B cell (primary cell): ENCODE results near the gene MARK4. TPM values are rescaled to one million over a fixed set of nuclear protein-coding genes. Genes with fewer than 3 reads are reported as not detected.

Experiments
- ATAC-seq: fragments of 200-7000 bp; cut with Tn5 transposase; one replicate; pipeline ENCODE4 v1.10.0; 2021; ENCODE audit warnings: low read depth, mild to moderate bottlenecking, moderate number of reproducible peaks, moderate library complexity
- CTCF ChIA-PET: fragments of 350-600 bp; sonication (Branson Sonifier 250); formaldehyde crosslinking; loops from one replicate; lab custom pipeline; 2021; ENCODE audit warnings: antibody characterized with exemption, inconsistent platforms; lab: Charles Lee
- POLR2A ChIA-PET: fragments of 350-600 bp; sonication (Branson Sonifier 250); formaldehyde crosslinking; loops from one replicate; lab custom pipeline; 2021; ENCODE audit warnings: antibody characterized with exemption; lab: Charles Lee
- DNase-seq: peaks from one replicate; pipeline ENCODE4 v3.0.0; 2013
- H2AFZ ChIP-seq: 2 replicates; pipeline ENCODE4 v1.6.1; 2012; ENCODE audit warnings: mild to moderate bottlenecking, low read depth, low read length; ENCODE audit not compliant: insufficient read depth, poor library complexity, severe bottlenecking
- H3K27ac ChIP-seq, 2 donors: 1 replicate in 1 of 2; 2 replicates in 1 of 2; pipeline ENCODE4 v1.5.1; 2012 to 2013; ENCODE audit warnings: low read length in 2 of 2, mild to moderate bottlenecking in 2 of 2, moderate library complexity in 1 of 2
- H3K27me3 ChIP-seq, 4 experiments: fragments of 200-600 bp in 1 of 4; sonication (generic) in 1 of 4; replicated peaks in 1 of 4; 1 replicate in 2 of 4; 2 replicates in 2 of 4; pipeline versions ENCODE4 v1.6.1 to v1.7.0; 2013 to 2016; ENCODE audit warnings: low read length in 3 of 4, mild to moderate bottlenecking in 2 of 4, mixed read lengths in 1 of 4, moderate library complexity in 1 of 4; ENCODE audit not compliant: insufficient read depth in 4 of 4, control insufficient read depth in 3 of 4; ENCODE audit errors: control extremely low read depth in 1 of 4
- H3K36me3 ChIP-seq, 2 experiments: replicated peaks in 1 of 2; 1 replicate in 1 of 2; 2 replicates in 1 of 2; pipeline versions ENCODE4 v1.6.1 to v1.7.1; 2013; ENCODE audit warnings: low read length in 1 of 2; ENCODE audit not compliant: insufficient read depth in 2 of 2, control insufficient read depth in 1 of 2; ENCODE audit errors: control extremely low read depth in 1 of 2, extremely low read depth in 1 of 2
- H3K4me1 ChIP-seq, 2 donors: fragments of 200-600 bp in 1 of 2; sonication (generic) in 1 of 2; 1 replicate in 1 of 2; 2 replicates in 1 of 2; pipeline versions ENCODE4 v1.5.1 to v1.6.1; 2013 to 2017; ENCODE audit warnings: low read length in 2 of 2; ENCODE audit not compliant: control insufficient read depth in 2 of 2, insufficient read depth in 2 of 2
- H3K4me2 ChIP-seq: replicated peaks from 2 replicates; pipeline ENCODE3; 2012; ENCODE audit warnings: mild to moderate bottlenecking, low read depth, low read length; ENCODE audit not compliant: poor library complexity, severe bottlenecking
- H3K4me3 ChIP-seq, 5 experiments: fragments of 200-600 bp in 1 of 5; sonication (generic) in 1 of 5; 1 replicate in 3 of 5; 2 replicates in 2 of 5; pipeline versions ENCODE4 v1.5.1 to v1.7.0; 2011 to 2016; ENCODE audit warnings: low read length in 4 of 5, mild to moderate bottlenecking in 4 of 5, low read depth in 2 of 5, control low read depth in 1 of 5, moderate library complexity in 1 of 5; ENCODE audit not compliant: insufficient read depth in 1 of 5; ENCODE audit errors: control extremely low read depth in 1 of 5, extremely low read depth in 1 of 5
- H3K79me2 ChIP-seq: fragments of 200-600 bp; sonication (generic); one replicate; pipeline ENCODE4 v1.6.0; 2016; ENCODE audit warnings: low read length; ENCODE audit not compliant: control insufficient read depth, insufficient read depth
- H3K9ac ChIP-seq: fragments of 200-600 bp; sonication (generic); 2 replicates; pipeline ENCODE4 v1.6.1; 2017; ENCODE audit warnings: mild to moderate bottlenecking, low read length, moderate library complexity
- H3K9me3 ChIP-seq, 3 donors: one replicate each; pipeline versions ENCODE4 v1.6.1 to v1.7.1; 2013; ENCODE audit warnings: low read length in 2 of 3; ENCODE audit not compliant: control insufficient read depth in 2 of 3, insufficient read depth in 1 of 3; ENCODE audit errors: control extremely low read depth in 1 of 3
- H4K20me1 ChIP-seq: 2 replicates; pipeline ENCODE4 v1.6.0; 2012; ENCODE audit warnings: mild to moderate bottlenecking, low read length; ENCODE audit not compliant: insufficient read depth, control insufficient read depth, poor library complexity, severe bottlenecking
- H3K27ac Mint-ChIP-seq: one replicate; pipeline ENCODE4 v1.8.0; 2021; ENCODE audit warnings: mixed read lengths
- H3K27me3 Mint-ChIP-seq: one replicate; pipeline ENCODE4 v1.8.0; 2021; ENCODE audit warnings: mixed read lengths
- H3K4me1 Mint-ChIP-seq: one replicate; pipeline ENCODE4 v1.8.0; 2021; ENCODE audit warnings: mixed read lengths
- H3K4me3 Mint-ChIP-seq: one replicate; pipeline ENCODE4 v1.8.0; 2021; ENCODE audit warnings: mixed read lengths
- H3K9me3 Mint-ChIP-seq: one replicate; pipeline ENCODE4 v1.8.0; 2022; ENCODE audit warnings: mixed read lengths; ENCODE audit not compliant: insufficient read depth
- CTCF ChIP-seq: fragments of 200-600 bp; IDR thresholded peaks from one replicate; pipeline ENCODE4 v1.8.0; 2022; ENCODE audit warnings: antibody characterized with exemption, mild to moderate bottlenecking
- EZH2 ChIP-seq: IDR thresholded peaks from 2 replicates; pipeline ENCODE4 v1.6.1; 2012; ENCODE audit warnings: borderline replicate concordance, low read depth, mild to moderate bottlenecking, moderate library complexity, low read length; ENCODE audit not compliant: insufficient read depth, poor library complexity, severe bottlenecking
- WGBS: methylation state at CpG from one replicate; pipeline ENCODE4 v1.1.5; 2013; ENCODE audit warnings: missing lambda C conversion rate; ENCODE audit not compliant: insufficient coverage; 5-methylcytosine and 5-hydroxymethylcytosine counted together
- intact Hi-C: fragments of 100-400 bp; cut with micrococcal nuclease; formaldehyde crosslinking; loops from one replicate; pipeline ENCODE4 v1.10.0; 2022
- polyA plus RNA-seq: library from polyadenylated mRNA; depleted of rRNA; stranded (reverse); fragments of >200 nt; gene quantifications from 2 replicates; pipeline ENCODE4 v1.2.3, GENCODE V29; 2012
- total RNA-seq, 2 donors: library from RNA; stranded (reverse); fragments of 120-200 nt in 1 of 2; gene quantifications; 1 replicate in 1 of 2; 2 replicates in 1 of 2; pipeline versions ENCODE4 v1.2.3 to v1.2.4, GENCODE V29; 2013 to 2022

The MARK4 gene
- total and polyA plus RNA-seq, 2 donors (not counting 1 experiment from before 2014, with no cell fraction given), result 13.5 to 36.2 TPM

DNA sequence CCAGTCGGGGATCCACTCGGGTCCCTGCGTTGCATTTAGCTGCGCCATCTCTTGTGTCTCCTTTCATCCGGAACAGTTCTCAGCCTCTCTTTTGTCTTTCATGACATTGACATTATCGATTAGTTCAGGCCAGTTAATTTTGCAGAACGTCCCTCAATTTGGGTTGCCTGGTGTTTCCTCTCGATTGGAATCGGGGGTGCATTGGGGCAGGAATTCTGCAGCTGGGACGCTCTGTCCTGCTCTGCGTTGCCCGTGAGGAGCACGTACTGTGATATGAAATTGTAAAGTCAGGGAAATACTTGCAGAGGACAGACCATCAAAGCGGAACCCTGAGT is 22.4 kb downstream of the MARK4 start:
- H3K4me3 ChIP-seq, result no peak overlapping the region
- ATAC-seq (no peak), DNase-seq (no peak)
- intact Hi-C loops, result no loop called here
- CTCF ChIA-PET, result no interaction called here
- Mint-ChIP-seq H3K4me3 (no peak overlapping the region), H3K27me3 (no peaks in the 10 kb centered on the region), H3K4me1 (no peaks in the 10 kb centered on the region), H3K27ac (no peak overlapping the region), H3K9me3 (no peaks in the 10 kb centered on the region)
- POLR2A ChIA-PET, result no interaction called here
- no peak overlapping the region for H3K4me2 ChIP-seq
- no peak for TF ChIP-seq EZH2
- no peak for TF ChIP-seq CTCF
- H3K9me3 ChIP-seq, result no peaks in the 10 kb centered on the region
- 97% methylated on average over 10 of the region's 14 CpGs for WGBS
- H4K20me1 ChIP-seq, result no peaks in the 10 kb centered on the region
- H3K27ac ChIP-seq, result no peak overlapping the region
- no peaks in the 10 kb centered on the region for H3K27me3 ChIP-seq
- no peak overlapping the region for H3K9ac ChIP-seq
- no peak overlapping the region for H2AFZ ChIP-seq
- H3K4me1 ChIP-seq, result no peaks in the 10 kb centered on the region
- no peaks in the 10 kb centered on the region for H3K79me2 ChIP-seq
- H3K36me3 ChIP-seq, result peaks cover 0 to 28% of the 10 kb centered on the region in 2 experiments

GRCh38 chr19:45275370-45275971 is 24.4 kb downstream of the MARK4 start:
- Histone ChIP-seq H4K20me1 (no peaks in the 10 kb centered on the region), H3K9me3 (no peaks in the 10 kb centered on the region), H3K4me3 (no peak overlapping the region), H3K36me3 (peaks cover 0 to 30% of the 10 kb centered on the region in 2 experiments), H3K79me2 (no peaks in the 10 kb centered on the region), H3K9ac (no peak overlapping the region), H3K4me1 (no peaks in the 10 kb centered on the region), H3K27me3 (no peaks in the 10 kb centered on the region), H3K4me2 (no peak overlapping the region), H2AFZ (no peak overlapping the region), H3K27ac (no peak overlapping the region)
- ATAC-seq (no peak), DNase-seq (no peak)
- ChIA-PET CTCF (no interaction called here), POLR2A (no interaction called here)
- Mint-ChIP-seq H3K9me3 (no peaks in the 10 kb centered on the region), H3K27me3 (no peaks in the 10 kb centered on the region), H3K4me1 (no peaks in the 10 kb centered on the region), H3K27ac (no peak overlapping the region), H3K4me3 (no peak overlapping the region)
- intact Hi-C loops, result no loop called here
- TF ChIP-seq CTCF (no peak), EZH2 (no peak)
- 83% methylated on average over 6 of the region's 12 CpGs for WGBS
